Adrenal gland (tissue), 12 donors: ENCODE results near the gene SLC29A3. TPM values are rescaled to one million over a fixed set of nuclear protein-coding genes. Genes with fewer than 3 reads are reported as not detected.
A peak's percentile ranks its signal among the peaks of the same experiment; 100 is the strongest.

ENCODE experiments used
- DNase-seq, 7 donors: peaks; one replicate each; pipeline ENCODE4 v3.0.0-alpha.2; 2019 to 2020
- H3K27ac ChIP-seq, 5 donors: fragments of 200-600 bp; sonication (generic) in 4 of 5; 1 replicate in 3 of 5; 2 replicates in 2 of 5; pipeline versions ENCODE4 v1.5.1 to v1.8.0; 2016 to 2020; ENCODE audit warnings: mild to moderate bottlenecking in 1 of 5
- H3K27me3 ChIP-seq: fragments of 200-600 bp; 2 replicates; pipeline ENCODE4 v1.8.0; 2021
- H3K36me3 ChIP-seq, 2 donors: fragments of 200-600 bp; replicated peaks in 1 of 2; 1 replicate in 1 of 2; 2 replicates in 1 of 2; pipeline versions ENCODE4 v1.5.1 to v1.8.0; 2018 to 2022
- H3K4me1 ChIP-seq, 2 donors: fragments of 200-600 bp; replicated peaks in 1 of 2; 1 replicate in 1 of 2; 2 replicates in 1 of 2; pipeline versions ENCODE4 v1.5.1 to v1.8.0; 2018 to 2021
- H3K4me3 ChIP-seq, 4 donors: fragments of 200-600 bp; sonication (generic) in 3 of 4; one replicate each; pipeline ENCODE4 v1.5.1; 2016 to 2018
- H3K9me3 ChIP-seq, 3 donors: fragments of 200-600 bp; sonication (generic) in 1 of 3; replicated peaks in 1 of 3; 1 replicate in 2 of 3; 2 replicates in 1 of 3; pipeline versions ENCODE4 v1.5.1 to v1.8.0; 2016 to 2021
- POLR2A ChIP-seq, 2 donors: fragments of 450-650 bp; IDR thresholded peaks; one replicate each; pipeline ENCODE4 v1.6.1; 2017; ENCODE audit warnings: antibody characterized with exemption in 2 of 2, mild to moderate bottlenecking in 2 of 2, moderate library complexity in 1 of 2
- WGBS, 4 donors: extraction: QIAGEN DNeasy Blood & Tissue Kit in 2 of 4; methylation state at CpG; one replicate each; pipeline versions ENCODE4 v1.1.5 to v1.1.7; 2013 to 2017; 5-methylcytosine and 5-hydroxymethylcytosine counted together
- intact Hi-C, 2 donors: fragments of 100-400 bp; cut with DNase I; formaldehyde crosslinking; loops; one replicate each; pipeline versions ENCODE4 v1.14.1 to v1.15.0; 2022 to 2023
- polyA plus RNA-seq, 3 donors: library from polyadenylated mRNA; stranded (reverse); fragments of 200-250 nt in 2 of 3; fragments of 350-450 nt in 1 of 3; fragmentation: Illumina TruSeq in 1 of 3; extraction: RNeasy Lipid Tissue Mini Kit (QIAGEN cat#74804) in 1 of 3; gene quantifications; one replicate each; pipeline ENCODE4 v1.2.3, GENCODE V29; 2013 to 2014
- total RNA-seq, 9 donors: library from RNA; depleted of rRNA in 4 of 9; stranded (reverse); fragments of >200 nt in 4 of 9; fragments of 120-200 nt in 1 of 9; fragmentation: NEBNext Ultra II Directional in 1 of 9; extraction: Animal tissue kit (Norgen Biotek cat#: 25700) in 1 of 9; gene quantifications; one replicate each; pipeline versions ENCODE4 v1.1.0 to v1.2.4, GENCODE V29; 2013 to 2023
- TF ChIP-seq, protein P1 (sequence below), 6 experiments: fragments of 450-650 bp in 4 of 6; fragments of 200-600 bp in 2 of 6; sonication (generic) in 1 of 6; IDR thresholded peaks; 1 replicate in 5 of 6; 2 replicates in 1 of 6; pipeline versions ENCODE4 v1.5.1 to v1.8.0; 2016 to 2021; ENCODE audit warnings: antibody characterized with exemption in 6 of 6, mild to moderate bottlenecking in 2 of 6, moderate library complexity in 1 of 6
- donor health status: healthy with polysubstance abuse.
- donor health status: Bipolar disorder and iron deficiency.
- donor health status: DM: yes; HTN: yes; CAD: no.
- donor health status: DM: no; HTN: no; CAD: no.
- donor health status: DM: no; HTN: no; CAD: no.
- donor health status: DM: yes; HTN: yes; CAD: no.

SLC29A3 gene
- total and polyA plus RNA-seq, 12 donors: 1.4 to 19.0 (median 3.9) TPM

DNA sequence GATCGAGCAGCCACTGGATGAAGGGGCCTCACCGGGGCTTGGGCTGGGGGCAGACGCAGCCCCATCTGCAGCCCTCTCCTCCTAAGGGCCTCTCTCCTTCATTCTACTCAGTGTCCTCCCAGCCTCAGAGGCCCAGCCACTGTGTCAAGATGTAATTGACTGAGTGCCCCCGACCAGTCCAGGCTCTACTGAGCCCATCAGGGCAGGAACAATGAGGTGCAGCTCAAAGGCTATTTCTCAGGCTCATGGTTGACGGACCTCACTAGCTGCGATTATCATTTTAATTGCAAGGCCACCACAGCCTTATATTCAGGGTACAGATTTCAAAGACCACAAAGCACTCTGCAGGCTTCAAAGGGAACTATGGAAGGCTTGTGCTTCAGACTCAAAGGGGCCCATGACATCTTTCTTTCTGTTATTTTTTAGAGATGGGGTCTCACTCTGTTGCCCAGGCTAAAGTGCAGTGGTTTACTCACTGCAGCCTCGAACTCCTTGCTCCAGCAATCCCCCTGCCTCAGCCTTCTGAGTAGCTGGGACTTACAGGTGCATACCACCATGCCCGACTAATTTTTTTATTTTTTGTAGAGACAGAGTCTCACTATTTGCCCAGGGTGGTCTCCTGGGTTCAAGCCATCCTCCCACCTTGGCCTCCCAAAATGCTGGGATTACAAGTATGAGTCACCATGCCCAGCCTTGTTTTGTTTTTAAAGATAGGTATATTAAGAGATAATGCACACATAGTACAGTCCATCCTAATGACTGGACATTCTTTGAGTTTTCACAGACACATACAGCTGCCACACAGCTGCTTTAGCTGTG lies 23.7 kb downstream of the SLC29A3 start:
- Histone ChIP-seq H3K4me3 (no peak overlapping the region), H3K27me3 (no peaks in the 10 kb centered on the region), H3K4me1 (no peaks in the 10 kb centered on the region), H3K9me3 (no peaks in the 10 kb centered on the region), H3K27ac (no peak overlapping the region), H3K36me3 (no peaks in the 10 kb centered on the region)
- intact Hi-C loops: no loop called here
- no peak for DNase-seq
- WGBS, 4 donors: 91 to 95% (median 93%) methylated on average over 7 to 8 of the region's 8 CpGs
- TF ChIP-seq, protein P1, sequence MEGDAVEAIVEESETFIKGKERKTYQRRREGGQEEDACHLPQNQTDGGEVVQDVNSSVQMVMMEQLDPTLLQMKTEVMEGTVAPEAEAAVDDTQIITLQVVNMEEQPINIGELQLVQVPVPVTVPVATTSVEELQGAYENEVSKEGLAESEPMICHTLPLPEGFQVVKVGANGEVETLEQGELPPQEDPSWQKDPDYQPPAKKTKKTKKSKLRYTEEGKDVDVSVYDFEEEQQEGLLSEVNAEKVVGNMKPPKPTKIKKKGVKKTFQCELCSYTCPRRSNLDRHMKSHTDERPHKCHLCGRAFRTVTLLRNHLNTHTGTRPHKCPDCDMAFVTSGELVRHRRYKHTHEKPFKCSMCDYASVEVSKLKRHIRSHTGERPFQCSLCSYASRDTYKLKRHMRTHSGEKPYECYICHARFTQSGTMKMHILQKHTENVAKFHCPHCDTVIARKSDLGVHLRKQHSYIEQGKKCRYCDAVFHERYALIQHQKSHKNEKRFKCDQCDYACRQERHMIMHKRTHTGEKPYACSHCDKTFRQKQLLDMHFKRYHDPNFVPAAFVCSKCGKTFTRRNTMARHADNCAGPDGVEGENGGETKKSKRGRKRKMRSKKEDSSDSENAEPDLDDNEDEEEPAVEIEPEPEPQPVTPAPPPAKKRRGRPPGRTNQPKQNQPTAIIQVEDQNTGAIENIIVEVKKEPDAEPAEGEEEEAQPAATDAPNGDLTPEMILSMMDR (IDR thresholded peaks at IDR 0.05): no peak
- TF ChIP-seq POLR2A (IDR thresholded peaks at IDR 0.05): no peak

DNA sequence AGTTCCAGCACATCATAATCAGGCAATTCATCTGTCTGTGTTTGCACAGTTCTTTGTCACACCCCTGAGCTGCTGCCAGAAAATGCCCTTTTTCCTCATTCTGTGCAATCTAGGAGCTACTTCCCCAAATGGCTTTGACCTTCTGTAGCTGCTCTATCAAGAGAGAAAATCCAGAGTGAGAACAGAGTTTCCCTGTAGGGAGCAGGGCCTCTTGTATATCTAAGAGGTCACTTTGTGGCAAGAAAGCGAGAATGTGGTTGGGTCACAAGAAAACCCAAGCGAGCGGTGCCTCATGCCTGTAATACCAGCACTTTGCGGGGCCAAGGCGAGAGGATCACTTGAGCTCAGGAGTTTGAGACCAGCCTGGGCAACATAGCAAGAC lies 24.3 kb downstream of the SLC29A3 start:
- intact Hi-C loops: no loop called here
- Histone ChIP-seq H3K9me3 (no peaks in the 10 kb centered on the region), H3K27me3 (no peaks in the 10 kb centered on the region), H3K27ac (peak overlapping the region in 1 of 5 donors; percentile 45), H3K36me3 (no peaks in the 10 kb centered on the region), H3K4me1 (no peaks in the 10 kb centered on the region), H3K4me3 (no peak overlapping the region)
- no peak for TF ChIP-seq POLR2A (IDR thresholded peaks at IDR 0.05)
- TF ChIP-seq, protein P1 (IDR thresholded peaks at IDR 0.05): no peak
- 85 to 94% (median 89%) methylated on average over 5 of the region's 5 CpGs for WGBS, 4 donors
- DNase-seq: peak in 2 of 7 donors; percentile 23 to 43

DNA sequence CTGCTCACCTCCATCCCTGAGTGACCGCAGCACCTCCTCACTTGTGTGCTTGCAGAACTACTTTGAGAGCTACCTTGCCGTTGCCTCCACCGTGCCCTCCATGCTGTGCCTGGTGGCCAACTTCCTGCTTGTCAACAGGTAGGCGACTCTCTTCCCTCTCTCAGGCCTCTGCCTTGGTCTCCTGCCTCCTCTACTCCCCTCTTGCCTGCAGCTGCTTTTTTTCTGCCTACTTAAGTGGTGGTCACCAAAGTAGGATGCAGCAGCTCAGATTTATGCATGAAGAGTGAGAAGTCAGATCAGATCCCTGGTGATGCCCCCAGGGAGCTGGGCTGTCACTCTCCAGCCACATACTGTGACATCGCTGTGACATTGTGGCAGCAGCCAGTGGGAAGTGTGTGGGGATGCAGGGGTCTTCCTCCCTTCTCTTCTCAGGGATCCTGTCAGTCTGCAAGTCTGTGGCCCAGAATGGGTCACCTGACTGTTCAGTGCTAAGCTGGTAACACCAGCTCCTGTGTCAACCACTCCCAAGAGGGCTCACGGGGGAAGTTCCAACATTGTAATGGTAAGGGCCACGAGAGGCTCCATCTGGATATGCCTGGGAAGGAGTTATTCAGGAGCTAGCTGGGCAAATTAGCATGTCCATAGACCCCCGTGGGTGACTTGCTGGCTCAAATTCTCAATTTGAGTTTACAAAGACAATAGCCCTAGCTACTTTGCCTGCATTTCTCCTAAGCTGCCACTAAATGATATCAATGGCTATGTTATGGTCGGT lies 25.3 kb downstream of the SLC29A3 start:
- WGBS, 4 donors: 86 to 91% (median 89%) methylated on average over 8 to 9 of the region's 9 CpGs
- no peaks in the 10 kb centered on the region for H3K27me3 ChIP-seq
- no peaks in the 10 kb centered on the region for H3K9me3 ChIP-seq
- no peak for DNase-seq
- H3K4me1 ChIP-seq: no peaks in the 10 kb centered on the region
- no peak for TF ChIP-seq POLR2A (IDR thresholded peaks at IDR 0.05)
- TF ChIP-seq, protein P1 (IDR thresholded peaks at IDR 0.05): no peak
- peak overlapping the region in 1 of 5 donors; percentile 45 for H3K27ac ChIP-seq
- H3K4me3 ChIP-seq: no peak overlapping the region
- no peaks in the 10 kb centered on the region for H3K36me3 ChIP-seq
- intact Hi-C loops: no loop called here

DNA sequence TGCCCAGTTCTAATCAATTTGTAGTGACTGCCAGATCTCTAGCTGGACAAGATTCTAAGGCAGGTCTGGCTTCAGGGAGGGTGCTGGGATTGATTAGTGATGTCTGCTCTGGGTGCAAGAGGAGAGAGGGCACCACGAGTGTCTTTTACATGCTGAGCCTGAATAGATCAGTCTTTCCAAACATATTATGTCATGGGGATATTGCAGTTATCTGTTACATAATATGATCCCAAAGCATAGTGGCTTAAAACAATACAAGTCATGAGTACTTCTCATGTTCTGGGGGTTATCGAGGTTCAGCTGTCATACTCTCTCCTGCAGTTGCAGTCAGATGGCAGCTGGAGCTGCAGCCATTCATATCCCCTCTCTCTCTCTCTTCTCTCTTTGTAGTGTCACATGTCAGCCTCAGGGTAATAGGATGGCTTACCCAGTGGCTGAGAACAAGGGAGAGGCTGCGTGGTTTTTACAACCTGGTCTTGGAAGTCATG lies 26.0 kb downstream of the SLC29A3 start:
- H3K4me3 ChIP-seq: no peak overlapping the region
- no peaks in the 10 kb centered on the region for H3K27me3 ChIP-seq
- intact Hi-C loops: no loop called here
- H3K4me1 ChIP-seq: no peaks in the 10 kb centered on the region
- H3K36me3 ChIP-seq: no peaks in the 10 kb centered on the region
- no peak overlapping the region for H3K27ac ChIP-seq
- no peak for DNase-seq
- no peaks in the 10 kb centered on the region for H3K9me3 ChIP-seq
- 67 to 83% (median 78%) methylated on average over 3 of the region's 3 CpGs for whole genome bisulfite sequencing, 4 donors
- TF ChIP-seq, protein P1 (IDR thresholded peaks at IDR 0.05): no peak
- TF ChIP-seq POLR2A (IDR thresholded peaks at IDR 0.05): no peak
